Measurements from ENCODE around the gene LDLRAD4. TPM values are rescaled to one million over a fixed set of nuclear protein-coding genes. Genes with fewer than 3 reads are reported as not detected.

LDLRAD4 gene
- polyA plus RNA-seq, 1 donor = 9.1 TPM

DNA sequence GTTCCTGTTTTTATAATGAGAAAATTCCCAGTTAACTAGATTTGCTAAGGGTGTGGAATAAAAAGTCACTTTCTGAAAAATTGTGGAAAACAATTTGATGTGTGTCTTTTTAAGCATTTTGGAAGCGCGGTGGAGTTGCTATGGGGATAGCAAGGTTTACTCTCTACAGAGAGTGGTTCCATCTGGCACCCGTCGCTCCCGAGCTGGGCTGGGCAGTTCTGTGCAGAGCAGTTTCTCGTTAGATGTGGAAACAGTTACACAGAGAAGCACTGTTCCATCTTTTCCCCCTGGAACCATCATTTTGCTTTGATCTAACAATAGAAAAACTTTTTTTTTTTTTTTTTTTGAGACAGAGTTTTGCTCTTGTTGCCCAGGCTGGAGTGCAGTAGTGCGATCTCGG, 17.4 kb downstream of the LDLRAD4 start:
- peak in 1 of 2 donors; percentile 29 for DNase-seq
- WGBS (ENCODE audit: insufficient coverage, low lambda C conversion rate) = no CpG with 5 or more reads among the region's 8 CpGs
- Histone ChIP-seq H3K9me3 (ENCODE audit: control insufficient read depth, low read depth, low read length) (no peaks in the 10 kb centered on the region), H3K27ac (ENCODE audit: low read length) (no peak overlapping the region), H3K4me3 (ENCODE audit: low read length) (no peak overlapping the region), H3K4me1 (ENCODE audit: control insufficient read depth, insufficient read depth, low read length) (no peaks in the 10 kb centered on the region), H3K36me3 (ENCODE audit: control insufficient read depth, insufficient read depth, low read length) (no peaks in the 10 kb centered on the region), H3K27me3 (ENCODE audit: control insufficient read depth, insufficient read depth, low read length) (no peaks in the 10 kb centered on the region)

DNA sequence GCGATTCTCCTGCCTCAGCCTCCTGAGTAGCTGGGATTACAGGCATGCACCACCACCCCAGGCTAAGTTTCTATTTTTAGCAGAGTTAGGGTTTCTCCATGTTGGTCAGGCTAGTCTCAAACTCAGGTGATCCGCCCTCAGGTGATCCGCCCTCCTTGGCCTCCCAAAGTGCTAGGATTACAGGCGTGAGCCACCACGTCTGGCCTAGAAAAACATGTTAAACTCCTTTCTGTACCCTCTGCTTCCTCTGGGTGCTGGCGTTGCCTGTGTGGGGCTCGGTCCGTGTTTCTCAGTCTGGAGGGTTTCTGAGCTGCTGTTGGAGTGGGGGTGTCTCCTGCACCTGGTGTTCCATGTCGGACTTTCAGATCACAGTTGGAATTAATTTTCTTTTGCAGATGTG, 17.9 kb downstream of the LDLRAD4 start:
- DNase-seq = no peak

DNA sequence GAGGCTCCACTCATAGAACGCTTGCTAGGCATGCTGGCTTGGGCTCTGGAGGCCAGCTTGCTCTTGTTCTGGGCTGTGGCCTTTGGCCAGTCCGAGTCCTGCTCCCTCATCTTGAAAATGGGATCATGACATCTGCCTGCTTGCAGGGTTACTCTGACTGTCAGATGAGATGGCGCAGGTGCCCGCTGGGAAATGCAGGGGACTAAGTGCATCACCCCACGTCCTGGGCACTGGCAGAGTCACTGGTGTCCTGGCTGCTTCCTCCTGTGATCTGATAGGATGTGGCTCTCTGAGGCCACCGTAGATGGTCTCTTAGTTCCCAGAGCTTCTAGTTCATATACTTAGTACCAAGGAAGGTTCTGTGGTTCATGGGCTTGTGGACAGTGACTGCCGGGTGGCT, 18.5 kb downstream of the LDLRAD4 start:
- no CpG with 5 or more reads among the region's 7 CpGs for WGBS (ENCODE audit: insufficient coverage, low lambda C conversion rate)
- Histone ChIP-seq H3K27me3 (ENCODE audit: control insufficient read depth, insufficient read depth, low read length) (no peaks in the 10 kb centered on the region), H3K27ac (ENCODE audit: low read length) (no peak overlapping the region), H3K4me3 (ENCODE audit: low read length) (no peak overlapping the region), H3K36me3 (ENCODE audit: control insufficient read depth, insufficient read depth, low read length) (no peaks in the 10 kb centered on the region), H3K9me3 (ENCODE audit: control insufficient read depth, low read depth, low read length) (no peaks in the 10 kb centered on the region), H3K4me1 (ENCODE audit: control insufficient read depth, insufficient read depth, low read length) (no peaks in the 10 kb centered on the region)
- DNase-seq = no peak

More for the DNA sequence above, 17.9 kb downstream of the LDLRAD4 start:
- H3K27me3 ChIP-seq (ENCODE audit: control insufficient read depth, insufficient read depth, low read length) = no peaks in the 10 kb centered on the region
- no peaks in the 10 kb centered on the region for H3K9me3 ChIP-seq (ENCODE audit: control insufficient read depth, low read depth, low read length)
- WGBS (ENCODE audit: insufficient coverage, low lambda C conversion rate) = no CpG with 5 or more reads among the region's 9 CpGs
- H3K27ac ChIP-seq (ENCODE audit: low read length) = no peak overlapping the region
- no peak overlapping the region for H3K4me3 ChIP-seq (ENCODE audit: low read length)
- H3K4me1 ChIP-seq (ENCODE audit: control insufficient read depth, insufficient read depth, low read length) = no peaks in the 10 kb centered on the region
- H3K36me3 ChIP-seq (ENCODE audit: control insufficient read depth, insufficient read depth, low read length) = no peaks in the 10 kb centered on the region

DNA sequence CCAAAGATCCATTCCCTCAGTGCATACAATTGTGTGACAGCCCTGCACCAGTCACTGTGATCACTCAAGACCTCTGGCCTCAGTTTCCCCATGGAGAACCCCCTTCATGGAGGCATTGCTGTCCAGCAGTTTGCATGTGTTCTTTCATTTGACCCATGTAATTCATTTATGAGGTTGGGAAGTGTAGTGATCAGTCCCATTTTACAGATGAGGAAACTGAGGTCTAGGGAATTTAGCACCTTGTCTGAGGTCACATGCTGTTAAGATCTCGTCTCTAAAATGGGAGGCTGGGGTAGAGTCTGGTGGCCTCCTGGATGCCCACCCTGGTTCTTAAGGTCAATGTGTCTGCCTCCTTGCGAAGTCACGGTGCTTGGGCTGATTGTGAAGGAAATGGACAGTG, 19.1 kb downstream of the LDLRAD4 start:
- no peaks in the 10 kb centered on the region for H3K27me3 ChIP-seq (ENCODE audit: control insufficient read depth, insufficient read depth, low read length)
- no peaks in the 10 kb centered on the region for H3K4me1 ChIP-seq (ENCODE audit: control insufficient read depth, insufficient read depth, low read length)
- H3K36me3 ChIP-seq (ENCODE audit: control insufficient read depth, insufficient read depth, low read length) = no peaks in the 10 kb centered on the region
- H3K4me3 ChIP-seq (ENCODE audit: low read length) = no peak overlapping the region
- no peak overlapping the region for H3K27ac ChIP-seq (ENCODE audit: low read length)
- DNase-seq = no peak
- H3K9me3 ChIP-seq (ENCODE audit: control insufficient read depth, low read depth, low read length) = no peaks in the 10 kb centered on the region
- WGBS (ENCODE audit: insufficient coverage, low lambda C conversion rate) = no CpG with 5 or more reads among the region's 3 CpGs

DNA sequence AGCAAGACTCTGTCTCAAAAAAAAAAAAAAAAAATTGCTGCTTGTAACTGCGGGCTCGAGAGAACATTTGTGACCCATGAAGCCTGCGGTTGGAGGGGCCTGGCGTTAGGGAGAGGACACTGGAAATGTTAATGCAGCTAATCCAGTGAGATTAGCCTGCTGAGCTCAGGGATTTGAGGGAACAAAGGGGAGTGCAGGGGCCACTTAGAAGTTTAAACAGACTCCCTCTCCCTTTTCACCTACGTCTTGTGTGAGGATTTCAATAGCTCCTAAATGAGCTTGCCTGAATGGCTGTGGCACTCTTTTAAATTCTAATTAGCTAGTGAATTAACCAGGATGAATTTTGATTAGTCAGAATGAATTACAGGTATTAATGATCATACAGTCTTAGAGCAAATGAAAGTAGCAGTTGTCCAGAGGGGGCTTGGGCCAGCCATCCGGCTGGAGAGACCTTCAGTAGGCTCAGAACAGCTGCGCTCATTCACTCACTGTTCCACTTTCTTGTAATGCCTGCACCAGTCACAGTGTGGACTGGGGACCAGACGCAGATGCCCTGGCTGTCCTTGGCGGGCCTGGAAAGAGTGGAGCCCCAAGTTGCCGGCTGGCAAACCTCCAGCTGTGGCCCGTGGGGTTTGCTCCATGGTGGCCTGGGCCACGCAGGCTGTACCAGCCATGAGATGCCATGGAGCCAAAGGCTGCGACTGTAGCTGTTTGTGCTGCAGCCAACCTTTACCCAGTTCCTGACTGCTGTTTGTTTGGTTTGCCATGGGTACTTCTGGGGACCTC, 20.8 kb downstream of the LDLRAD4 start:
- no peak overlapping the region for H3K4me3 ChIP-seq (ENCODE audit: low read length)
- no peak for DNase-seq
- no peak overlapping the region for H3K27ac ChIP-seq (ENCODE audit: low read length)
- H3K27me3 ChIP-seq (ENCODE audit: control insufficient read depth, insufficient read depth, low read length) = no peaks in the 10 kb centered on the region
- WGBS (ENCODE audit: insufficient coverage, low lambda C conversion rate) = no CpG with 5 or more reads among the region's 13 CpGs
- H3K36me3 ChIP-seq (ENCODE audit: control insufficient read depth, insufficient read depth, low read length) = no peaks in the 10 kb centered on the region
- no peaks in the 10 kb centered on the region for H3K9me3 ChIP-seq (ENCODE audit: control insufficient read depth, low read depth, low read length)
- no peaks in the 10 kb centered on the region for H3K4me1 ChIP-seq (ENCODE audit: control insufficient read depth, insufficient read depth, low read length)

DNA sequence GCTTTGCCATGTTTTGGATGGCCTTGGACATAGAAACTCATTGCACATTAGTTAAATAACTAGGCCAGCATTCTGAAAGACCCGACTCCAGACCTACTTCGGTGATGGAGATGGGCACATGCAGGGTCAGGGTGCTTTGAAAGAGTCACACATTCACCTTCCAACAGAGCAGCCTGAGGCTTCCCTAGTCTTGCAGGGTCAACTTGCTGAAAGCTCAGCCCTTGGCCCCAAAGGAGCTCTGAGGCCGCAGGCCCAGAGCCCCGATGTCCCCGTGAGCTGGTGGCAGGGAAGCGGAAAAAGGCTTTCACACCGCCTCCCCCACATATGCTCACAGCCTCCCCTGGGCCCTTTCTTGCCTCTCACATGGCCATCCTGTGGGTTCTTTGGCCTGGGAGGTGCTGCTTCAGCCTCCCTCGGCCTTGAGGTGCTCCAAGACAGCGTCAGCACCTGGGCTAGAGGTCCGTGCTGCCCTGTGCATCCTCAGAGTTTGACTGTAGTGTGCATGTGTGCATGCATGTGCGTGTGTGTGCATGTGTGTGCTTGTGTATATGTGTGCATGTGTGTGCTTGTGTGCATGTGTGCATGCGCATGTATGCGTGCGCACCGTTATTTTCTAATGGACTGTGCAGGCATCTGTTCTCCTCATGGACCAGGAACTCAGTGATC, 21.6 kb downstream of the LDLRAD4 start:
- H3K4me3 ChIP-seq (ENCODE audit: low read length) = no peak overlapping the region
- DNase-seq = no peak
- no CpG with 5 or more reads among the region's 15 CpGs for WGBS (ENCODE audit: insufficient coverage, low lambda C conversion rate)

DNA sequence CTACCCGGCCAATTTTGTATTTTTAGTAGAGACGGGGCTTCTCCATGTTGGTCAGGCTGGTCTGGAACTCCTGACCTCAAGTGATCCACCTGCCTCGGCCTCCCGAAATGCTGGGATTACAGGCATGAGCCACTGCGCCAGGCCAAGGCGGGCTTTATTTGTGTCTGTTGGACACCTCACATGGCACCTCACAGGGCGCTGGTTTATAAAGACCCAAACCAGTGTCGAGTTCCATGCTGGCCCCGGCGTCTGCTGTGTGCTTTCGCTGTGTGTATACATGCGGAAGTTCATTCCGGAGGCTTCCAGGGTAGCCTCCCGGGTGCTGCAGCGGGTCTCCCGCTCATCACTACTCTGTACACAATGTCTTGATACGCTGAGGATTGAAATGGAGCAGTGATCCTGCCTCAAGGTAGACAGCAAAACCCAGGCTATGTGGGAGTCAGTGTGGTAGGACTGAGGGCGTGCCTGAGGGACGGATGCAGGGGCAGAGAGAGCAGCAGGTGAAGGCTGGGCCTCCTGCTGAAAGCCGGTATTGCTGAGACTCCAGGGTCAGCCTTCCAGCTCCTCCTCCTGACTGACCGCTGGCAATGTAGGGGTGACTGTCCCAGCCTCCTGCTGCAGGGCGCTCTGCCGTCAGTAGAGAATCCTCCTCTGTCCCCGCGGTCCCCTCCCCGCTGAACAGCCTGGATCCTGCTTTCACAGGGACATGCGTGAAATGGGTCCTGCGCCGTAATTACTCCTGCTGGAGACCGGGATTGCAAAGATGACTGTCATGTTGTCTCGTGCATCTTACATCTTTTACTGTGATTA, 22.7 kb downstream of the LDLRAD4 start:
- no peak overlapping the region for H3K4me3 ChIP-seq (ENCODE audit: low read length)
- no peaks in the 10 kb centered on the region for H3K9me3 ChIP-seq (ENCODE audit: control insufficient read depth, low read depth, low read length)
- no peak for DNase-seq
- WGBS (ENCODE audit: insufficient coverage, low lambda C conversion rate) = 100% methylated on average over 3 of the region's 31 CpGs
- no peaks in the 10 kb centered on the region for H3K36me3 ChIP-seq (ENCODE audit: control insufficient read depth, insufficient read depth, low read length)
- no peaks in the 10 kb centered on the region for H3K4me1 ChIP-seq (ENCODE audit: control insufficient read depth, insufficient read depth, low read length)
- H3K27me3 ChIP-seq (ENCODE audit: control insufficient read depth, insufficient read depth, low read length) = no peaks in the 10 kb centered on the region
- no peak overlapping the region for H3K27ac ChIP-seq (ENCODE audit: low read length)

More for the DNA sequence above, 21.6 kb downstream of the LDLRAD4 start:
- Histone ChIP-seq H3K4me1 (ENCODE audit: control insufficient read depth, insufficient read depth, low read length) (no peaks in the 10 kb centered on the region), H3K9me3 (ENCODE audit: control insufficient read depth, low read depth, low read length) (no peaks in the 10 kb centered on the region), H3K36me3 (ENCODE audit: control insufficient read depth, insufficient read depth, low read length) (no peaks in the 10 kb centered on the region), H3K27ac (ENCODE audit: low read length) (no peak overlapping the region), H3K27me3 (ENCODE audit: control insufficient read depth, insufficient read depth, low read length) (no peaks in the 10 kb centered on the region)

DNA sequence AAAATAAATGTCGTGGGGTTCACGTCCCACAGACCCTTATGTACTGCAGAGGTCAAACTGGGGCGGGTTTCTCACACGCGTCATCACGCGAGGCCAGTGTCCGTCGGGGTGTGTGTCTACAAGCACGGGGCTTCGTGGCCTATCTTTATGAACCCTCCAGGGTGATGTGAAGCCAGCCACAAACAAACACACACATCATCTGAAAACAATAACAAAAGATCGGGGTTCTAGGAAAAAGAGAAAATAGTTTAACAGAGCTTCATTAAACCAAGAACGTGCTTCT, 23.3 kb downstream of the LDLRAD4 start:
- Histone ChIP-seq H3K27ac (ENCODE audit: low read length) (no peak overlapping the region), H3K36me3 (ENCODE audit: control insufficient read depth, insufficient read depth, low read length) (no peaks in the 10 kb centered on the region), H3K4me1 (ENCODE audit: control insufficient read depth, insufficient read depth, low read length) (no peaks in the 10 kb centered on the region), H3K4me3 (ENCODE audit: low read length) (no peak overlapping the region), H3K9me3 (ENCODE audit: control insufficient read depth, low read depth, low read length) (no peaks in the 10 kb centered on the region), H3K27me3 (ENCODE audit: control insufficient read depth, insufficient read depth, low read length) (no peaks in the 10 kb centered on the region)
- no peak for DNase-seq
- whole genome bisulfite sequencing (ENCODE audit: insufficient coverage, low lambda C conversion rate) = 100% methylated on average over 1 of the region's 13 CpGs

DNA sequence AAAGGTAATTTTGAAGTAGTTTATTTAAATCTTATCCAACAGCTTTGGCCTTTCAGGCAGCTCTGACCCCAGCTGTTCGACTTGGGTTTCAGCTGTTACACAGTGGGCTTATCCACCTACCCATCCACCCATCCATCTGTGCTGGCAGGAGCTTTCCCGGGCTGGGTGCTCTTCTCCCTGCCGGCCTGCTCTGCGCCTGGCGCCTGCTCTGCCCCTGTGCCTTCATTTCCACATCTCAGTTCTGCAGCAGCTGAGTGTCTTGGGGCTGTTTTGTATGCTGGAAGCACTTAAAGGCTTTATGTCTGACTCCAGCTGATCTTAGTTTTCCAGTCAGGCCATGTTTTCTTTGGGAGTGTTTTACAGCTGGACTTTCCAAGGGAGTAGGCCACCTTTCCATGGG, 24.2 kb downstream of the LDLRAD4 start:
- Histone ChIP-seq H3K4me3 (ENCODE audit: low read length) (no peak overlapping the region), H3K27ac (ENCODE audit: low read length) (no peak overlapping the region), H3K9me3 (ENCODE audit: control insufficient read depth, low read depth, low read length) (no peaks in the 10 kb centered on the region), H3K36me3 (ENCODE audit: control insufficient read depth, insufficient read depth, low read length) (no peaks in the 10 kb centered on the region), H3K4me1 (ENCODE audit: control insufficient read depth, insufficient read depth, low read length) (no peaks in the 10 kb centered on the region), H3K27me3 (ENCODE audit: control insufficient read depth, insufficient read depth, low read length) (no peaks in the 10 kb centered on the region)
- no peak for DNase-seq
- WGBS (ENCODE audit: insufficient coverage, low lambda C conversion rate) = no CpG with 5 or more reads among the region's 5 CpGs

DNA sequence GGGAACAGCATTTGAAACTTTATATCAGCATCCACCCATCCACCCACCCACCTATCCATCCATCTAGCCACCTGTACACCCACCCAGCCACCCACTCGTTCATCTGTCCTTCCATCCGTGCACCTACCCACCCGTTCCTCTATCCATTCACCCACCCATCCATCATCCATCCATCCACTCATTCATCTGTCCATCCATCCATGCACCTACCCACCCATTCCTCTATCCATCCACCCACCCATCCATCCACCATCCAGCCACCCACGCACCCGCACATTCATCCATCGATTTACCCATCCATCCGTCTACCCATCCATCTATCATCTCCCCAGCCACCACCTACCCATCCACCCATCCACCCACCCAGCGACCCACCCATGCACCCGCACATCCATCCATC, 24.8 kb downstream of the LDLRAD4 start:
- no peaks in the 10 kb centered on the region for H3K36me3 ChIP-seq (ENCODE audit: control insufficient read depth, insufficient read depth, low read length)

More for the DNA sequence above, 24.8 kb downstream of the LDLRAD4 start:
- H3K9me3 ChIP-seq (ENCODE audit: control insufficient read depth, low read depth, low read length) = no peaks in the 10 kb centered on the region
- no peak overlapping the region for H3K27ac ChIP-seq (ENCODE audit: low read length)
- WGBS (ENCODE audit: insufficient coverage, low lambda C conversion rate) = 86% methylated on average over 3 of the region's 9 CpGs
- H3K4me3 ChIP-seq (ENCODE audit: low read length) = no peak overlapping the region
- DNase-seq = no peak
- H3K4me1 ChIP-seq (ENCODE audit: control insufficient read depth, insufficient read depth, low read length) = no peaks in the 10 kb centered on the region
- H3K27me3 ChIP-seq (ENCODE audit: control insufficient read depth, insufficient read depth, low read length) = no peaks in the 10 kb centered on the region

Data from large intestine (tissue), 3 donors.